Mesenchymal stem cell (in vitro differentiated cells and primary cell): ENCODE measurements around the gene COBL.

ENCODE experiments used
- DNase-seq: peaks from one replicate; pipeline ENCODE4 v3.0.0-alpha.2; 2013
- H2AFZ ChIP-seq: one replicate; pipeline ENCODE4 v1.6.1; 2013; ENCODE audit warnings: low read depth, mild to moderate bottlenecking, control low read depth, inconsistent platforms, low read length, moderate library complexity
- H2AK5ac ChIP-seq: 2 replicates; pipeline ENCODE4 v1.6.1; 2013; ENCODE audit warnings: low read length, moderate library complexity, mild to moderate bottlenecking, inconsistent platforms; ENCODE audit not compliant: severe bottlenecking
- H2BK120ac ChIP-seq: one replicate; pipeline ENCODE4 v1.6.1; 2013; ENCODE audit warnings: low read depth, mild to moderate bottlenecking, inconsistent platforms, low read length, moderate library complexity
- H2BK12ac ChIP-seq, 2 experiments: one replicate each; pipeline ENCODE4 v1.6.1; 2013; ENCODE audit warnings: inconsistent platforms in 2 of 2, low read length in 2 of 2, mild to moderate bottlenecking in 2 of 2, moderate library complexity in 2 of 2, control low read depth in 1 of 2
- H2BK15ac ChIP-seq: one replicate; pipeline ENCODE4 v1.6.1; 2013; ENCODE audit warnings: mild to moderate bottlenecking, low read depth, inconsistent platforms; ENCODE audit not compliant: poor library complexity, severe bottlenecking
- H2BK5ac ChIP-seq: 2 replicates; pipeline ENCODE4 v1.6.1; 2013; ENCODE audit warnings: low read depth, mild to moderate bottlenecking, low read length, control low read depth, inconsistent platforms; ENCODE audit not compliant: poor library complexity, severe bottlenecking
- H3K14ac ChIP-seq, 2 experiments: one replicate each; pipeline ENCODE4 v1.6.1; 2013; ENCODE audit warnings: inconsistent platforms in 2 of 2, low read length in 2 of 2, control low read depth in 1 of 2, mild to moderate bottlenecking in 1 of 2, moderate library complexity in 1 of 2
- H3K18ac ChIP-seq, 2 experiments: one replicate each; pipeline ENCODE4 v1.6.1; 2013; ENCODE audit warnings: inconsistent platforms in 2 of 2, low read length in 2 of 2, control low read depth in 1 of 2, low read depth in 1 of 2, mild to moderate bottlenecking in 1 of 2
- H3K23ac ChIP-seq, 2 experiments: one replicate each; pipeline ENCODE4 v1.6.1; 2013; ENCODE audit warnings: inconsistent platforms in 2 of 2, low read length in 2 of 2, mild to moderate bottlenecking in 2 of 2, moderate library complexity in 2 of 2, control low read depth in 1 of 2
- H3K27ac ChIP-seq: 2 replicates; pipeline ENCODE4 v1.5.1; 2013; ENCODE audit warnings: mild to moderate bottlenecking, moderate library complexity, low read length, control low read depth, inconsistent platforms; ENCODE audit not compliant: poor library complexity, severe bottlenecking
- H3K27me3 ChIP-seq, 2 experiments: 2 replicates each; pipeline versions ENCODE4 v1.6.1 to v1.7.0; 2013; ENCODE audit warnings: low read length in 2 of 2, mild to moderate bottlenecking in 2 of 2, moderate library complexity in 2 of 2, control low read depth in 1 of 2, inconsistent platforms in 1 of 2; ENCODE audit not compliant: control insufficient read depth in 1 of 2, insufficient read depth in 1 of 2
- H3K36me3 ChIP-seq, 2 experiments: 2 replicates each; pipeline versions ENCODE4 v1.6.1 to v1.7.0; 2013; ENCODE audit warnings: low read length in 2 of 2, control low read depth in 1 of 2, inconsistent platforms in 1 of 2, low read depth in 1 of 2, mild to moderate bottlenecking in 1 of 2; ENCODE audit not compliant: insufficient read depth in 2 of 2, control insufficient read depth in 1 of 2
- H3K4ac ChIP-seq, 2 experiments: one replicate each; pipeline ENCODE4 v1.6.1; 2013; ENCODE audit warnings: inconsistent platforms in 2 of 2, low read length in 2 of 2, mild to moderate bottlenecking in 2 of 2, moderate library complexity in 2 of 2, control low read depth in 1 of 2, low read depth in 1 of 2
- H3K4me1 ChIP-seq: 2 replicates; pipeline ENCODE4 v1.6.1; 2013; ENCODE audit warnings: low read depth, low read length, control low read depth; ENCODE audit not compliant: control insufficient read depth, insufficient read depth
- H3K4me2 ChIP-seq: 2 replicates; pipeline ENCODE4 v1.6.1; 2013; ENCODE audit warnings: low read length, mild to moderate bottlenecking, inconsistent platforms; ENCODE audit not compliant: poor library complexity, severe bottlenecking
- H3K4me3 ChIP-seq, 2 experiments: 2 replicates each; pipeline versions ENCODE4 v1.5.1 to v1.7.0; 2013; ENCODE audit warnings: low read length in 2 of 2, mild to moderate bottlenecking in 2 of 2, control low read depth in 1 of 2, low read depth in 1 of 2; ENCODE audit not compliant: insufficient read depth in 1 of 2
- H3K79me1 ChIP-seq: replicated peaks from 2 replicates; pipeline ENCODE4 v1.6.1; 2013; ENCODE audit warnings: mild to moderate bottlenecking, control low read depth, low read length, inconsistent platforms; ENCODE audit not compliant: poor library complexity, severe bottlenecking
- H3K9ac ChIP-seq: 2 replicates; pipeline ENCODE4 v1.7.0; 2013; ENCODE audit warnings: mild to moderate bottlenecking, low read length, moderate library complexity
- H3K9me3 ChIP-seq: 2 replicates; pipeline ENCODE4 v1.7.0; 2013; ENCODE audit warnings: mild to moderate bottlenecking, low read length; ENCODE audit not compliant: control insufficient read depth
- H4K8ac ChIP-seq: one replicate; pipeline ENCODE4 v1.6.1; 2013; ENCODE audit warnings: inconsistent platforms, mild to moderate bottlenecking, low read length, moderate library complexity
- H4K91ac ChIP-seq: one replicate; pipeline ENCODE4 v1.6.1; 2013; ENCODE audit warnings: mild to moderate bottlenecking, low read length, inconsistent platforms
- WGBS: methylation state at CpG from one replicate; pipeline ENCODE4 v1.1.7; 2013; ENCODE audit warnings: mixed read lengths; 5-methylcytosine and 5-hydroxymethylcytosine counted together

COBL gene

GRCh38 chr7:51350546-51350896 is 33.9 kb upstream of the COBL start:
- H3K14ac ChIP-seq, result no peak overlapping the region
- no peak overlapping the region for H3K18ac ChIP-seq
- no peak overlapping the region for H3K23ac ChIP-seq
- 8% methylated on average over 1 of the region's 1 CpG for WGBS
- H3K4me2 ChIP-seq, result no peak overlapping the region
- H2BK120ac ChIP-seq, result no peak overlapping the region
- no peak overlapping the region for H2AFZ ChIP-seq
- no peak for DNase-seq
- H3K79me1 ChIP-seq, result no peaks in the 10 kb centered on the region
- H2BK12ac ChIP-seq, result no peak overlapping the region
- no peak overlapping the region for H2BK15ac ChIP-seq
- H3K36me3 ChIP-seq, result no peaks in the 10 kb centered on the region
- H3K4me3 ChIP-seq, result no peak overlapping the region
- H3K9ac ChIP-seq, result no peak overlapping the region
- no peak overlapping the region for H2BK5ac ChIP-seq
- H2AK5ac ChIP-seq, result no peak overlapping the region
- peaks cover 1% of the 10 kb centered on the region for H3K4me1 ChIP-seq
- H3K27ac ChIP-seq, result no peak overlapping the region
- peaks cover 0 to 15% of the 10 kb centered on the region in 2 experiments for H3K27me3 ChIP-seq
- no peak overlapping the region for H3K4ac ChIP-seq
- H3K9me3 ChIP-seq, result peaks cover 8% of the 10 kb centered on the region
- no peak overlapping the region for H4K8ac ChIP-seq
- H4K91ac ChIP-seq, result no peak overlapping the region

DNA sequence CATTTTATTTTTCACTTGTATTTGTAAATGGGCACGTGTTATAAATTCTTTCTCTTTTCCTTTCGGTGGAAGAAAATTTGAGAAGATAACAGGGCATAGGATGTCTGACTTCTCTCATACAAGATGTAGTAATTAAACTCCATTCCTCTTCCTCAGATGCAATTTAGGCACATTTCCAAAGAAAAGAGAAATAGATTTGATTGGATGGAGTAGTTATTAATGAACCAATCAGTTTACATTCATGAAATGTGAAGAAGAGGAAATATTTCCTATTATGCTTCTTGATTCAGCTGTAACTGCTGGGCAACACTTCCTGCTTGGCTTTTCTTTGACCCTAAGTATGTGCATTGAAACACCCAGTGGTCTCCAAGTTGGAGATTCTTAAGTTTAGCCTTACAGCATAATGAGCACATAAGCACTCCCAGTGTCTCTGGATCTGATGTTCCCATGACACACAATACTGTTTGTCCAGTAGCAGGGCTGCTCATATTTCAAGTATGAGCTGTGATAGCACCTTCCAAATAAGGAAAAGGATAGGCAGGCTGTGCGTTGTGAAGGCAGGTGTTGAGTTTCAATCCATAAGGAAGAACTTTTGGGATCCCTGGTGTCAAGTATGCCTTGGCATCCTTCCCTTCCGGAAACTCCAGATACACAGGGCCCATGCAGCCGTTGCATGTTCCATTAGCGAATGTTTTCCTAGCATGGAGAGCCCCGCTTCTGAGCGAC is 33.4 kb upstream of the COBL start:
- WGBS, result 45% methylated on average over 6 of the region's 8 CpGs
- H2BK12ac ChIP-seq, result no peak overlapping the region
- no peak overlapping the region for H3K4me3 ChIP-seq
- H4K8ac ChIP-seq, result no peak overlapping the region
- peaks cover 0 to 20% of the 10 kb centered on the region in 2 experiments for H3K27me3 ChIP-seq
- H4K91ac ChIP-seq, result no peak overlapping the region
- H2BK5ac ChIP-seq, result no peak overlapping the region
- DNase-seq, result peak; percentile 24
- H2AK5ac ChIP-seq, result no peak overlapping the region
- H3K18ac ChIP-seq, result no peak overlapping the region
- no peak overlapping the region for H3K23ac ChIP-seq
- no peak overlapping the region for H2BK120ac ChIP-seq
- H3K4ac ChIP-seq, result no peak overlapping the region
- H3K36me3 ChIP-seq, result no peaks in the 10 kb centered on the region
- no peak overlapping the region for H2AFZ ChIP-seq
- no peaks in the 10 kb centered on the region for H3K79me1 ChIP-seq
- H3K9ac ChIP-seq, result no peak overlapping the region
- no peak overlapping the region for H2BK15ac ChIP-seq
- H3K27ac ChIP-seq, result no peak overlapping the region
- H3K4me1 ChIP-seq, result peaks cover 1% of the 10 kb centered on the region
- no peak overlapping the region for H3K4me2 ChIP-seq
- peaks cover 8% of the 10 kb centered on the region for H3K9me3 ChIP-seq
- no peak overlapping the region for H3K14ac ChIP-seq

DNA sequence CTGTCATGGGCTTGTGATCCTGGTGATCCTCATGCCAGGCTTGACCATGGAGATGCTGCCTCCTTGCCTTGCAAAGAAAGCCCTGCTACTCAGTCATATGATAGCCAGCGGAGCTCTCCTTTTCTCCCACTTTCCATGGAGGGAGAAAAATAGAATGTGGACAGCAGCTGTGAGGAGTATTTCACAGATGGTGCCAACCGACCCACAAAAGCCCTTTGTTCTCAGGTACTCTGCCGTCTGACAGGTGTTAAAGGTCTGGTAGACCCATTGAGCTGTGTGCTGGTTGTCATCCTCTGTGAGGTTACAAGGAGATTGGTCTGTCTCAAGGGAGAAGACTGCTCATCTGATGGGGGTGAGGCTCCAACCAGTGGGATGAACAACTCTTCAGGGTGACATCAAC is 29.5 kb upstream of the COBL start:
- Histone ChIP-seq H3K4me3 (no peak overlapping the region), H4K91ac (no peak overlapping the region), H2BK5ac (no peak overlapping the region), H2AFZ (no peak overlapping the region), H2BK120ac (no peak overlapping the region), H4K8ac (no peak overlapping the region), H2AK5ac (no peak overlapping the region), H3K36me3 (no peaks in the 10 kb centered on the region), H3K4me1 (peaks cover 1% of the 10 kb centered on the region), H3K27ac (no peak overlapping the region), H3K14ac (no peak overlapping the region), H3K23ac (no peak overlapping the region), H3K27me3 (peaks cover 0 to 43% of the 10 kb centered on the region in 2 experiments), H3K79me1 (no peaks in the 10 kb centered on the region), H3K4ac (no peak overlapping the region), H3K9me3 (no peaks in the 10 kb centered on the region), H3K18ac (no peak overlapping the region), H3K9ac (no peak overlapping the region), H3K4me2 (no peak overlapping the region), H2BK12ac (no peak overlapping the region), H2BK15ac (no peak overlapping the region)
- DNase-seq, result no peak
- WGBS, result 91% methylated on average over 3 of the region's 3 CpGs

DNA sequence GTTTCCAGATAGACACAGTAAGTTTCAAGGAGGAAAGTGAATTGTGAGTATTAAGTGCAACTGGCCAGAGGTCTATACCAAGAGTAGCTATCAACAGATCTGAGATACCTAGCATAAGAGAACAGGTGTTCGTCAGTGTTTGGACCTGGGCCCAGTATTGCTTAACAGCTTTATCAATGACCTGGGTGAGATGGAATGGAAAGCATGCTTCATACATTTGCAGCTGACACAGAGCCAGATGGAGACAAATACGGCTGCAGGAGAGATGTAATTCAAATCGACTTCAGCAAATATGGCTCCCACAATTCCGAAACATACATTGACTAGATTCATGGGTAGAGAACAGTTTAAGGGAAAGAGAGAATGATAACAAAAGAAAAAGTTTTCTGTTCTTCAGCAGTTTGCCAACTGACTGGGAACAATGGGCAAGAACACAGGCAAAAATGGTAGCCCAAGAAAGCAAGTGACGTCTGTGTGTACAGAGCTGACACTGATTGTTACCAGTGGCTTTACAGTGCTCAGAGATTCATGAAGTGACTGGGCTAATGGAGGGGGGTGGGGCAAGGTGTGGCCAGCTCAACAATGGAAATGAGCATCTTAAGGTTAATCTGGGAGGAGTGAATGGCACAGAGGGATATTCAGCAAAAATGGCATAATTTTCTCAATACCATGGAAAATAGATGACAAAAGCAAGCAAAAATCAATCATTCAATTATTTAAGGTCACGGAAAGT is 28.0 kb upstream of the COBL start:
- H3K36me3 ChIP-seq, result no peaks in the 10 kb centered on the region
- H3K18ac ChIP-seq, result no peak overlapping the region

More for the DNA sequence above, 28.0 kb upstream of the COBL start:
- no peak overlapping the region for H3K4me2 ChIP-seq
- no peak overlapping the region for H2BK12ac ChIP-seq
- H2AK5ac ChIP-seq, result no peak overlapping the region
- H3K14ac ChIP-seq, result no peak overlapping the region
- H3K23ac ChIP-seq, result no peak overlapping the region
- H2BK15ac ChIP-seq, result no peak overlapping the region
- no peaks in the 10 kb centered on the region for H3K4me1 ChIP-seq
- no peak overlapping the region for H4K91ac ChIP-seq
- no peak overlapping the region for H2AFZ ChIP-seq
- peaks cover 0 to 51% of the 10 kb centered on the region in 2 experiments for H3K27me3 ChIP-seq
- H3K4ac ChIP-seq, result no peak overlapping the region
- no peak overlapping the region for H2BK5ac ChIP-seq
- H3K9me3 ChIP-seq, result no peaks in the 10 kb centered on the region
- no peak overlapping the region for H3K27ac ChIP-seq
- no peak overlapping the region for H3K4me3 ChIP-seq
- no peak overlapping the region for H3K9ac ChIP-seq
- H4K8ac ChIP-seq, result no peak overlapping the region
- no peak overlapping the region for H2BK120ac ChIP-seq
- no peak for DNase-seq
- H3K79me1 ChIP-seq, result no peaks in the 10 kb centered on the region
- 87% methylated on average over 5 of the region's 6 CpGs for WGBS
